Activated gamma-delta T cell (primary cell): ENCODE measurements around the gene TMEM129.
"Not testable (repeated sequence)": the region's sequence is repeated elsewhere in the genome, so short reads cannot be mapped to it uniquely, and the experiment has no call there.

ENCODE experiments used
- DNase-seq: peaks from one replicate; lab custom pipeline; 2025; lab: John Stamatoyannopoulos, UW

The TMEM129 gene

DNA sequence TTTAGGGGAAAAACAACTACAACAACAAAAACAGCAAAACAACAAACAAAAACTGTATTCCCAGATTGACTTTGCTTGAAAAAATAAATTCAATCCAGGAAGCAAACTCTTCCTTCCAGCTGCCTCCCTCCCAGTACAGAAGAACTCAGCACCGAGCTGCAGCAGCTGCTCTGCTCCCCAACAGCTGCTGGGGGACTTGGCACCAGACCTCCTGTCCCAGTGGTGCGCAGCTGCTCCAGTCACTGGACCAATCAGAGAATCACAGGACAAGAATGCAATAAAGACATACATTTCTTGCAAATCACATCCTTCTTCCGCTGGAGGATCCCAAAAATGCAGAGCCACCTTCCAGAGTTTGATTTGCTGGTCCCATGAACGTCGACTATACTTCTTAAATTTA, 25.2 kb downstream of the TMEM129 start:
- no peak for DNase-seq

- DNase-seq: no peak
Observed at GRCh38 chr4:1693131-1693896, 27.8 kb downstream of the TMEM129 start.

DNA sequence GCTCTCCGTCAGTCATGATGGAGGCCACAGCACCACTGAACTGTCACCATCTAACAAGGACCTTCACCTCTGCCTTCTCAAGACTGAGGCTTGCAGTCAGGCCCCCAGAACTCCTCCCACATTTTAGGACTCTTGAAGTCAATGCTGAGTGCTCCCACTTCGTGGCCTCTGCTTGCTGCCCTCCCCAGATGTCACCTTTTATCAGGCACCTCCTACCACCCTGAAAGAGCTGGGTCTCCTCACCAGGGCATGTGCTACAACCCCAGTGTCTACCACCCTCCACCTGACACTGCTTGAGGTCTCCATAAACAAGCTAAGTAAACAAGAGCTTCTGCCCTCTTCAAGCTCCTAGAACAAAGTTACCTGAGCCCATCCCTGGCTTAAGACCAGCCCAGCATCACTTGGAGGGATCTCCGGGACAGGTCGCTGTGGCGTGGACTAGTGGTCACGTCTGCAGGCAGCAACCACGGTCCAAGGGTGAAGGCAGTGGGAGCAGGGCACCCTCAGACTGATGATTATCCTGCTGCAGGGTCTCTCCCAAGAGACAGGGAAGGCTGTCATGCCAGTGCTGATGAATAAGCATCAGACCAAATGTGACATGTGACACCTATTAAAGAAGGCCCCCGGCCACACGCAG, 29.3 kb downstream of the TMEM129 start:
- no peak for DNase-seq

DNA sequence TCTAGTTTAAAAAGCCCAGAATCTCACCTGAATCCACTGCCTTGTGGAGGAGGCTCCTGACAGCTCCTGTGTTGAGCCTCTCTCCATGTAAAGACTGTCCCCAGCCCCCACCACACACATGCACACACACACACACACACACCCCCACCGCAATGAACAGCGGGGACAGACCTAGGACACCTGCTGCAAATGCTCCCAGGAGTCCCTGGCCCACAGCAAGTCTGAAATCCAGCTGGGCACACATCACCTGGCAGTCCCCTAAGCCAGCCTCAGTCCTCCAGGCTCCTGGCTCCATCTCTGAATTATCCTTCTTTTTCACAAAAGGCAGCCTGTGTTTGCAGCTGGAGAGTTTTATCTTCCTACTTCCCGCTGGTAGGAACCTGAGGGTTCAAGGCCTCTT, 30.4 kb downstream of the TMEM129 start:
- DNase-seq: no peak

- no peak for DNase-seq
Observed at GRCh38 chr4:1686440-1687036, 34.6 kb downstream of the TMEM129 start.

- DNase-seq: no peak
Observed at GRCh38 chr4:1685235-1686150, 35.6 kb downstream of the TMEM129 start.

DNA sequence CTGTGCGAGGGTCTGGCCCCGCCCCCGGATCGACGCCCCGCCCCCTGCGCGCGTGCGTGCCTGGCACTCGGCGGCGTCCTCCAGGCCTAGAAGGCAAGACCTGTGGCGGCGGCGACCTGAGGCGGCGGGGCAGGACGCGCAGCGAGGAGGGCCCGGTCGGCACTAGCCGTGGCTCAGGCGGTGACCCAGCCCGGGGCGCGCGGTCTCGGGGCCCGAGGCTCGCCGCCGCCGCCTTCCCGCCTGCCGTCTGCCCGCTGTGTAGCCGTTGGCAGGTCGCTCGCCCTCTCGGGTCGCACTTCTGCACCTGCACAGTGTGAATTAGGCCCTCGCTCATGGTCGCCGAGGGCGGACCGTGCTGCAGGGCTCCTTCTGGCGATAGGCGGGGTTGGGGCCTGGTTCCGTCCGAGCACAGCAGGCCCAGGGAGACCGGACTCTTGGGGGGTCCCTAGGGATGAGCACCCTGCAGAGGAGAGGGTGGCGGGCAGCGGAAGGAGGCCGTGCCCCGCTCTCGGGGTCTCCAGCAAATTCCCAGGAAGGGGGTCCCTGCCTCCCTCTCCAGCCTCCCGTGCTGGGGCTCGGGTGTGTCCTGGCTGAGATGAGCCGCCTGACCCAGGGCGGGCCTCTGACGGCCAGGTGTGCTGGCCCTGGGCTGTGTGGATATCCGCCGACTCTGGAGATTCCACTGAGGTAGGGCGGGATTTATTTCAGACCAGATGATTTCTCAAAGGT, 36.5 kb downstream of the TMEM129 start:
- DNase-seq: no peak

- peak; percentile 91 for DNase-seq
Observed at GRCh38 chr4:1683736-1684505, 37.2 kb downstream of the TMEM129 start, which contains the start of gene FAM53A. Gene FAM53A, minus strand, starts transcription at chr4:1684313. Its CDS starts 15,572 bp downstream, at chr4:1668741.

DNA sequence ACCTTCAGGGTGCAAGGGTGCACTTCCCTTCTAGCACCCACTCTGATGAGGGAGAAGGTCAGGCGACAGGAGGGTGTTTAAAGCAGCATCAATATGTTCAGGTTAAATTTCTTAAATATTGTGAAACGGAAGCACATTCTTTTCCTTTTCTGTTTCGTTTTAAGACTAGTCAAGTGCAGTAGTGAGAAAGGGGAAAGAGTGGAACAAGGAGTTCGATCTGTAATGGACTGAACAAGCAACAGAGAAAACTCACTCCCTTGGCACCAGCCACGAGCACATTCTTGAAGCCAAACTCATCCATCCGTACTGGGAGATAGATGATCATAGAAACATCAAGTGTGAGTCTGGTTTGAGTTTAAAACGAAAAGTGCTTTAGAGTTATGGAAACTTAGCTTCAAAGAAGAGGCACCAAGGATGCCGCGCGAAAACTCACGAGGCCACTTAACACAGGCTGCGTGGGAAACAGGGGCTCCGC, 37.8 kb downstream of the TMEM129 start:
- DNase-seq: no peak

GRCh38 chr4:1682860-1683259, 38.3 kb downstream of the TMEM129 start:
- no peak for DNase-seq

GRCh38 chr4:1678244-1678643, 42.9 kb downstream of the TMEM129 start:
- DNase-seq: no peak

DNA sequence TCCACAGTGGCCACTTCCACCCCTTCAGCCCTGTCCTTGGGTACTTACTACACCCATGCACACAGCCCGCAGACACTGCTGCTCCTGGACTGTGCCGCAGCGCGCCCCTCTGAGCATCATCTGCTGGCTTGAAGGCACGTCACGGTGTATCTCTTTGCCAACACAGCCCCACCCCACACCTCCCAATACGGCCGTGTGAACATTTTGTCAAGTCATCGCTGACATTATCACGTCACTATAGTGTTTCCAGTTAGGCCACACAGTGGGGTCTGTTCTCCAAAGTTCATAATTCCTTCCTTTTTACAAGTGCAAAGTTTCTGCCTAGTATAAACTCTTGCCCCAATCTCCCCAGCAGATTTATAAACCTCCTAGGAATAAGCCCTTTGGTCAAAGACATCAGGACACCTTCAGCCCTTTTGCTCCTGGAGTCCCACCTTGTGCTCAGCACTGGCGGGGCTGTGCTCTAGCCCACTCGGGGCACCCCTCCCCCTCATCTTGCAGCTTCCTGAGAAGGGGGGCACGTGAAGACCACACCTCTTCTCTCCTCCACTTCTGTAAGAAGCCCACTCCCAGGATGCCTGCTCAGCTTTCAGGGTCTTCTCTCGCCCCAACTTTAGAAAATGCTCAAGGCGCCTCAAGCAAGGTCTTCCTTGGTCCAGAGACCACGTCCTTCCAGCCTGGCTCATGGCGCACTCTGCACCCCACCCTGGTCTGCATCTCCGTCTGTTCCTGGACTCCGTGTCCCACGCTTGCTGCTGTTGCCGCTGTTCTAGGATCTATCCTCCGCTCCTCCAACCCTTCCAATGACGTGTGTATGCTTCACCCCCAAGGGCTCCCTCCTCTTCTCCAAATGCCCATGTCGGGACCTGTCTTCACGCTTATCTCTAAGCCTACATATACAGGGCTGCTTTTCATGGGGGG, 44.3 kb downstream of the TMEM129 start:
- DNase-seq: no peak

DNA sequence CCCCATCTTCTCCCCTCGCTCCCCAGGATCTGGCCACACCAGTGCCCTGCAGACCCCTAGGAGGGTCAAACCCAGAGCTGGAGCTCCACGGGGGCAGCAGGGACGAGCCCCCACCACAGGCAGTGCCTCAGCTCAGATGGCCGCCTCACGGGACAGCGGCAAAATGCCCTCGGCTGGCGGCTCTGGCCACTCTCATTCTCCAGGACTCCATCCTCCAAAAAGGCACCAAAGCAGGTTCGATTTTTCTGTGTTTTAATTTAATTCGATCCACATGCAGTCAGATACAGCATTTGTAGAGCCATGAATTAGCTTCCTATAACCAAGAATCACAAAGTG, 45.4 kb downstream of the TMEM129 start:
- no peak for DNase-seq

DNA sequence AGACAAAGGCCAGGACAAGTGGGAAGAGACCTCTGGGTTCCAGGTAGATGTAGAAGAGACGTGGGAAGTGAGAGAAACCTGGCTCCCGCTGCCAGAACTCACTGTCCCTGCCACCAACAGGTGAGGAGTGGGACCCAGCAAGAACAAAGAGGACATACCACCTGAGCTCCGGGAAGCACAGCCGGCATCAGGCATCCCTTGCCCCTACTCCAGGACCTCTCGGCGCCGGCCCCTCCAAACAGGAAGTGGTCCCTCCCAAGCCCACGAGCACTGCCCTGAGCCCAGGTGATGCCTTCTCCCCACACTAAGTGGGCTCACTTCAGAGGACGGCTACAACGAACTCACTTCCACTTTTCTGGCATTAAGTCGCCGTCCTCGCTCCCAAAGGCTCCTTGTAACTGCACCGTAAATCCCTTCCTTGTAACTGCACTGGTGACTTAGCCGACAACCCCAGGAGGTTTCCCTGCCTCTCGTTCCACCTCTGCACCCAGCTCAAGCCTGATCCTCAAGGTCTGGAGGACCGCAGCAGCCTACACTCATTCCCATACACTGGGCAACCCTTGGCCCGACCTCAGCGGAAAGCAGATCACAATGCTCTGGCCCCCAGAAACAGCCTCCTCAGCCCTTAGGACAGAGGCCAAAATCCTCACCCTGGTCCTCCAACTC, 45.9 kb downstream of the TMEM129 start:
- DNase-seq: no peak

GRCh38 chr4:1674682-1675081, 46.4 kb downstream of the TMEM129 start:
- DNase-seq: no peak

- no peak for DNase-seq
Observed at GRCh38 chr4:1673671-1674070, 47.5 kb downstream of the TMEM129 start.

DNA sequence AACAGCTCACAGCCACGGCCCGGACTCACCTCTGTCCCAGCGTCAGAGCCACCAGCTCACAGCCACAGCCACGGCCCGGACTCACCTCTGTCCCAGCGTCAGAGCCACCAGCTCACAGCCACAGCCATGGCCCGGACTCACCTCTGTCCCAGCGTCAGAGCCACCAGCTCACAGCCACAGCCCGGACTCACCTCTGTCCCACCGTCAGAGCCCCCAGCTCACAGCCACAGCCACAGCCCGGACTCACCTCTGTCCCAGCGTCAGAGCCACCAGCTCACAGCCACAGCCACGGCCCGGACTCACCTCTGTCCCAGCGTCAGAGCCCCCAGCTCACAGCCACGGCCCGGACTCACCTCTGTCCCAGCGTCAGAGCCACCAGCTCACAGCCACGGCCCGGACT, 50.1 kb downstream of the TMEM129 start:
- not testable (repeated sequence) for DNase-seq

DNA sequence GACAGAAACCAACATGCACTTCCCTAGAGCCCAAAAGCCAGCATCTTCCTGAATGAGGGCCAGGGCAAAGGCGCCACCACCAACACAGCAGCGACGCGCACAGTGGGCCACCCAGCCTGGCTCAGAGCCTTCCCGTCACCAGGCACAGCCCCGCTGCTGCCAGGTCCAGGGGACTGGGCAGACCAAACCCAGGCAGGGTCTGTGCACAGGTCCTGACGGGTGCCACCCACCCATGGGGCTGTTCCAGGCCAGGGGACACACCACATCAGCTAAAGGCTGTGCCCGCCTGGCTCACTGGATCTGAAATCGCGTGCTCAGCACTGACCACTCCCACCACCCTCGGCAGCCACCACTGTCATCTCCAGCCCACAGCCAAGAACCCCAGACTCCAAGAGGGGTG, 50.8 kb downstream of the TMEM129 start:
- no peak for DNase-seq

GRCh38 chr4:1669850-1670249, 51.3 kb downstream of the TMEM129 start:
- DNase-seq: no peak
